Measurements from ENCODE around the gene PSG11. TPM values are rescaled to one million over a fixed set of nuclear protein-coding genes. Genes with fewer than 3 reads are reported as not detected.
"Not testable (repeated sequence)": the region's sequence is repeated elsewhere in the genome, so short reads cannot be mapped to it uniquely, and the experiment has no call there.

The PSG11 gene
- total RNA-seq, 1 donor from 2014 or later, result 0.52 TPM

GRCh38 chr19:42989851-42990250 is 36.4 kb downstream of the PSG11 start:
- Histone ChIP-seq H3K27ac (ENCODE audit: low read depth, low read length) (no peak overlapping the region), H3K9ac (ENCODE audit: low read depth in 1 of 3, low read length in 3 of 3) (no peak overlapping the region), H3K9me3 (ENCODE audit: control insufficient read depth in 3 of 3, low read length in 3 of 3) (no peaks in the 10 kb centered on the region), H3K36me3 (ENCODE audit: control insufficient read depth in 3 of 3, insufficient read depth in 3 of 3, low read length in 3 of 3) (no peaks in the 10 kb centered on the region), H3K4me1 (ENCODE audit: control insufficient read depth in 3 of 3, insufficient read depth in 3 of 3, low read length in 3 of 3) (peaks cover 0 to 3% (median 0%) of the 10 kb centered on the region in 3 donors), H3K27me3 (ENCODE audit: control insufficient read depth in 3 of 3, insufficient read depth in 3 of 3, low read length in 3 of 3) (no peaks in the 10 kb centered on the region), H3K4me3 (ENCODE audit: low read length in 3 of 3) (no peak overlapping the region)

GRCh38 chr19:42989186-42989585 is 37.1 kb downstream of the PSG11 start:
- not testable (repeated sequence) for H3K4me3 ChIP-seq (ENCODE audit: low read length in 3 of 3); H3K36me3 ChIP-seq (ENCODE audit: control insufficient read depth in 3 of 3, insufficient read depth in 3 of 3, low read length in 3 of 3); H3K4me1 ChIP-seq (ENCODE audit: control insufficient read depth in 3 of 3, insufficient read depth in 3 of 3, low read length in 3 of 3); H3K27me3 ChIP-seq (ENCODE audit: control insufficient read depth in 3 of 3, insufficient read depth in 3 of 3, low read length in 3 of 3); H3K27ac ChIP-seq (ENCODE audit: low read depth, low read length); H3K9ac ChIP-seq (ENCODE audit: low read depth in 1 of 3, low read length in 3 of 3); H3K9me3 ChIP-seq (ENCODE audit: control insufficient read depth in 3 of 3, low read length in 3 of 3)

GRCh38 chr19:42988206-42988605 is 38.1 kb downstream of the PSG11 start:
- H3K4me3 ChIP-seq (ENCODE audit: low read length in 3 of 3); H3K27ac ChIP-seq (ENCODE audit: low read depth, low read length): not testable (repeated sequence)

DNA sequence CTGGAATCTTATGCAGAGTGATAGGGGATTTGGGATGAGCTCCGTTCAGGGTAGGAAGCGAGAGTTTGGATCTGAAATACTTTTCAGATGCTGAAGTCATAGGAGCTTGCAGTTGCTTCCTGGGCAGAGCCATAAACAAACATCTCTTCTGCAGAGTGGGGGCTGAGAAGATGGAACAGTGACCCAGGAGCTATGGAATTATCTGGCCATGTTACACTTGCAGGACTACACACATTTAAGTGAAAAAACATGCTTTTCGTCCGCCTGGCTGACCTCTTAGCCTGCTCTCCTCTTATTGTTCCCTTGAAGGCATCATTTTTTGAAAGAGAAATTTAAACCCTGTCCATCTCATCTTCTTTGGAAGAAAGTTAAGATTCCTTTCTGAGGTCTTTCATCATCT is 40.7 kb downstream of the PSG11 start:
- no peak overlapping the region for H3K27ac ChIP-seq (ENCODE audit: low read depth, low read length)
- H3K9ac ChIP-seq (ENCODE audit: low read depth in 1 of 3, low read length in 3 of 3), result no peak overlapping the region
- peaks cover 0 to 3% (median 0%) of the 10 kb centered on the region in 3 donors for H3K4me1 ChIP-seq (ENCODE audit: control insufficient read depth in 3 of 3, insufficient read depth in 3 of 3, low read length in 3 of 3)
- H3K4me3 ChIP-seq (ENCODE audit: low read length in 3 of 3), result no peak overlapping the region
- no peaks in the 10 kb centered on the region for H3K36me3 ChIP-seq (ENCODE audit: control insufficient read depth in 3 of 3, insufficient read depth in 3 of 3, low read length in 3 of 3)
- H3K27me3 ChIP-seq (ENCODE audit: control insufficient read depth in 3 of 3, insufficient read depth in 3 of 3, low read length in 3 of 3), result no peaks in the 10 kb centered on the region
- H3K9me3 ChIP-seq (ENCODE audit: control insufficient read depth in 3 of 3, low read length in 3 of 3), result no peaks in the 10 kb centered on the region

More at GRCh38 chr19:42988206-42988605, 38.1 kb downstream of the PSG11 start:
- not testable (repeated sequence) for H3K36me3 ChIP-seq (ENCODE audit: control insufficient read depth in 3 of 3, insufficient read depth in 3 of 3, low read length in 3 of 3); H3K27me3 ChIP-seq (ENCODE audit: control insufficient read depth in 3 of 3, insufficient read depth in 3 of 3, low read length in 3 of 3); H3K9me3 ChIP-seq (ENCODE audit: control insufficient read depth in 3 of 3, low read length in 3 of 3); H3K9ac ChIP-seq (ENCODE audit: low read depth in 1 of 3, low read length in 3 of 3); H3K4me1 ChIP-seq (ENCODE audit: control insufficient read depth in 3 of 3, insufficient read depth in 3 of 3, low read length in 3 of 3)

- H3K4me1 ChIP-seq (ENCODE audit: control insufficient read depth in 3 of 3, insufficient read depth in 3 of 3, low read length in 3 of 3); H3K9me3 ChIP-seq (ENCODE audit: control insufficient read depth in 3 of 3, low read length in 3 of 3); H3K9ac ChIP-seq (ENCODE audit: low read depth in 1 of 3, low read length in 3 of 3); H3K27ac ChIP-seq (ENCODE audit: low read depth, low read length); H3K27me3 ChIP-seq (ENCODE audit: control insufficient read depth in 3 of 3, insufficient read depth in 3 of 3, low read length in 3 of 3); H3K4me3 ChIP-seq (ENCODE audit: low read length in 3 of 3); H3K36me3 ChIP-seq (ENCODE audit: control insufficient read depth in 3 of 3, insufficient read depth in 3 of 3, low read length in 3 of 3): not testable (repeated sequence)
Observed at GRCh38 chr19:42982111-42982510, 44.2 kb downstream of the PSG11 start.

DNA sequence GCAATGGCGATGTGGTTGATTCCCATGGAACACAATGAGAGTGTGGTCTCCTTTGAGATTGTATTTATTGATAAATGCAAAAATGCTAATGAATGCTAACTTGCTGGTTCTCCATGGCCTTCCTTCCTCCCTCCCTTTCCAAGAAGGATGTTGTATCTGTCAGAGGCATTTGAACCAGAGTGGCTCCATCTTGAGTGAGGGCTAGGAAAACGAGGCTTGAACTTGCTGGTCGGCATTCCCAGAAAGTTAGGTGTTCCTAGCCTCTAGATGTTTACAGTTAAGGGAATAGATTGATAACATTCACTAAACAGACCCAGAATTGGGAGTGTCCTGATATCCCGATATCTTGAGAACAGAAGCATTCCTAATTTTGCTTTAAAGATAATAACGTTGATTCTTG is 54.8 kb downstream of the PSG11 start:
- not testable (repeated sequence) for H3K9ac ChIP-seq (ENCODE audit: low read depth in 1 of 3, low read length in 3 of 3); H3K4me1 ChIP-seq (ENCODE audit: control insufficient read depth in 3 of 3, insufficient read depth in 3 of 3, low read length in 3 of 3); H3K9me3 ChIP-seq (ENCODE audit: control insufficient read depth in 3 of 3, low read length in 3 of 3); H3K27ac ChIP-seq (ENCODE audit: low read depth, low read length); H3K36me3 ChIP-seq (ENCODE audit: control insufficient read depth in 3 of 3, insufficient read depth in 3 of 3, low read length in 3 of 3); H3K27me3 ChIP-seq (ENCODE audit: control insufficient read depth in 3 of 3, insufficient read depth in 3 of 3, low read length in 3 of 3); H3K4me3 ChIP-seq (ENCODE audit: low read length in 3 of 3)

DNA sequence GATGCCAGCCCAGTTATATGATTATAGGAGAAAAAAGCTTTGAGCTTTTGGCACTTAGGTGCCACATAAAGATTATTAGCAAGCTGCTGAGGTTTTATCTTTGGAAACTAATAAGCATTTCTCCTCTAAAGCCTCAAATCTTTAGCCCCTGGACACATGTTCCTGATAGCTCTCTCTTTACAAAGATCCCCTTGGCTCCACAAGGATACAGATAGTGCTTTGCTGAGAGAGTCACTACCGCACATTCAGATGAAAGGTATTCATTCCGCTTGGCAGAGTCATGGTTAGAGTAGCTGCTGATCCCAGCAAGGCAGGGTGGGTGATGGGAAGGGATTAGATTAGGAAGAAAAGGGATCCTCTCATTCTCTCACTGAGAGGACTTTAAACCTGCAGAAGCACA is 61.1 kb downstream of the PSG11 start:
- H3K27ac ChIP-seq (ENCODE audit: low read depth, low read length), result no peak overlapping the region
- no peaks in the 10 kb centered on the region for H3K27me3 ChIP-seq (ENCODE audit: control insufficient read depth in 3 of 3, insufficient read depth in 3 of 3, low read length in 3 of 3)
- no peaks in the 10 kb centered on the region for H3K9me3 ChIP-seq (ENCODE audit: control insufficient read depth in 3 of 3, low read length in 3 of 3)
- H3K9ac ChIP-seq (ENCODE audit: low read depth in 1 of 3, low read length in 3 of 3), result no peak overlapping the region
- no peak overlapping the region for H3K4me3 ChIP-seq (ENCODE audit: low read length in 3 of 3)
- H3K36me3 ChIP-seq (ENCODE audit: control insufficient read depth in 3 of 3, insufficient read depth in 3 of 3, low read length in 3 of 3), result no peaks in the 10 kb centered on the region
- no peaks in the 10 kb centered on the region for H3K4me1 ChIP-seq (ENCODE audit: control insufficient read depth in 3 of 3, insufficient read depth in 3 of 3, low read length in 3 of 3)

GRCh38 chr19:42961119-42961518 is 65.2 kb downstream of the PSG11 start:
- Histone ChIP-seq H3K27ac (ENCODE audit: low read depth, low read length) (no peak overlapping the region), H3K27me3 (ENCODE audit: control insufficient read depth in 3 of 3, insufficient read depth in 3 of 3, low read length in 3 of 3) (no peaks in the 10 kb centered on the region)

More at GRCh38 chr19:42961119-42961518, 65.2 kb downstream of the PSG11 start:
- Histone ChIP-seq H3K4me1 (ENCODE audit: control insufficient read depth in 3 of 3, insufficient read depth in 3 of 3, low read length in 3 of 3) (no peaks in the 10 kb centered on the region), H3K9me3 (ENCODE audit: control insufficient read depth in 3 of 3, low read length in 3 of 3) (no peaks in the 10 kb centered on the region), H3K36me3 (ENCODE audit: control insufficient read depth in 3 of 3, insufficient read depth in 3 of 3, low read length in 3 of 3) (no peaks in the 10 kb centered on the region), H3K4me3 (ENCODE audit: low read length in 3 of 3) (no peak overlapping the region), H3K9ac (ENCODE audit: low read depth in 1 of 3, low read length in 3 of 3) (no peak overlapping the region)

Other genes with a start within 250 kb of the PSG11 start
- gene PSG1, start 146.8 kb downstream of the PSG11 start, total RNA-seq, result not detected
- not detected for gene PSG6, start 108.6 kb downstream of the PSG11 start, total RNA-seq
- not detected for gene PSG7, start 89.3 kb downstream of the PSG11 start, total RNA-seq
- gene PSG2, start 56.2 kb upstream of the PSG11 start, total RNA-seq, result not detected
- not detected for gene PSG5, start 160.1 kb upstream of the PSG11 start, total RNA-seq
- not detected for gene PSG4, start 179.2 kb upstream of the PSG11 start, total RNA-seq
- gene PSG9, start 243.1 kb upstream of the PSG11 start, total RNA-seq, result not detected